Lower lobe of right lung (tissue), 2 donors: ENCODE results near the gene NINJ2. TPM values are rescaled to one million over a fixed set of nuclear protein-coding genes. Genes with fewer than 3 reads are reported as not detected.

Experiments used
- ATAC-seq, 2 donors: fragments of 200-7000 bp; cut with Tn5 transposase; one replicate each; pipeline ENCODE4 v1.9.1; 2020 to 2022; ENCODE audit warnings: mild to moderate bottlenecking in 2 of 2, moderate library complexity in 2 of 2
- DNase-seq: peaks from one replicate; pipeline ENCODE4 v3.0.0-alpha.2; 2020
- H3K27ac ChIP-seq: fragments of 200-600 bp; one replicate; pipeline ENCODE4 v1.8.0; 2022
- H3K27me3 ChIP-seq: fragments of 200-600 bp; one replicate; pipeline ENCODE4 v1.8.0; 2022; ENCODE audit warnings: low read depth
- H3K36me3 ChIP-seq: fragments of 200-600 bp; one replicate; pipeline ENCODE4 v1.8.0; 2022; ENCODE audit warnings: mild to moderate bottlenecking
- H3K4me1 ChIP-seq: fragments of 200-600 bp; one replicate; pipeline ENCODE4 v1.8.0; 2022
- H3K4me3 ChIP-seq: fragments of 200-600 bp; one replicate; pipeline ENCODE4 v1.8.0; 2022; ENCODE audit warnings: mild to moderate bottlenecking
- H3K9me3 ChIP-seq: fragments of 200-600 bp; one replicate; pipeline ENCODE4 v1.8.0; 2022
- CTCF ChIP-seq: fragments of 200-600 bp; IDR thresholded peaks from one replicate; pipeline ENCODE4 v1.8.0; 2022; ENCODE audit warnings: antibody characterized with exemption, mild to moderate bottlenecking
- intact Hi-C: fragments of 100-400 bp; cut with DNase I; formaldehyde crosslinking; loops from one replicate; pipeline ENCODE4 v1.11.0; 2022
- total RNA-seq: library from RNA; stranded (reverse); fragmentation: NEBNext Ultra II Directional; extraction: Animal tissue kit (Norgen Biotek cat#: 25700); gene quantifications from one replicate; pipeline ENCODE4 v1.2.1, GENCODE V29; 2021
- donor health status: DM: no; HTN: yes; CAD: no; lungs with severe emphysema.

The NINJ2 gene
- total RNA-seq, 1 donor from 2014 or later, result 18.1 TPM

DNA sequence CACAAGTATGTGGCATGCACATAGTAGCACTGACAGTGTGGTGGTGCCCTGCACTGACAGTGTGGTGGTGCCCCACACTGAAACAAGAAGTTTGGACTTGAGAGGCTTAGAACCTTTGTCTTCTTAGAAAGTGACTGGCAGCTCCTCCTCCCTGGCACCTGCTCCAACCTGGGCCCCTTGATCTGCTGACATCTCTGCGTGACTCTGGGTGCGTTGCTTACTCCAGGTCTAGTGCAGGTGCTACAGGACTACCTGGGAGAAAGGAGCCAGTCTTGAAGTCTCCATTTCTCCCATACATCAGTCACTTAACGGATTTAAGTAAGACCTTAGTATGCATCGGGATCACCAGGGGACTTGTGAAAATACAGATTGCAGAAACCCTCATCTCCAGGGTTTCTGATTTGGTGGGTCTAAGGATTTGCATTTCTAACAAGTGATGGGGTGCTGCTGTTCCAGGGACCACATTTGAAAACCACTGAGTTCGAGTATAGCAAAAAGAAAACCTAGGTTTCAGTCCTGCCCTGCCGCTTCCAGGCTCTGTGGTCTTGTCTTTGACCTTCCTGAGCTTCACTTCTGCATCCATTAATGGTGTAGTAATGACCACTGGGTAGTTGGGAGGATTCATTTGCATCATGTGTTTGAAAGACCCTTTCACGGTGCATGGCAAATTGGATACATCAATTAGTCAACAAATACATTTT is 15.7 kb downstream of the NINJ2 start:
- H3K27me3 ChIP-seq, result no peaks in the 10 kb centered on the region
- intact Hi-C loops, result loop anchor here (10.0 kb wide), 1 partner anchor 97 kb away; no protein-coding TSS in a partner anchor
- H3K27ac ChIP-seq, result peak overlapping the region; percentile 99
- ATAC-seq (no peak), DNase-seq (no peak)
- no peaks in the 10 kb centered on the region for H3K36me3 ChIP-seq
- H3K4me1 ChIP-seq, result peaks cover 44% of the 10 kb centered on the region
- no peaks in the 10 kb centered on the region for H3K9me3 ChIP-seq
- H3K4me3 ChIP-seq, result no peak overlapping the region
- no peak for TF ChIP-seq CTCF

- Histone ChIP-seq H3K9me3 (no peaks in the 10 kb centered on the region), H3K27me3 (no peaks in the 10 kb centered on the region), H3K27ac (peak overlapping the region; percentile 99), H3K4me3 (peak overlapping the region; percentile 17), H3K4me1 (peaks cover 51% of the 10 kb centered on the region), H3K36me3 (no peaks in the 10 kb centered on the region)
- DNase-seq (no peak), ATAC-seq (peak; percentile 3 to 28)
- TF ChIP-seq CTCF, result no peak
- intact Hi-C loops, result loop anchor here (10.0 kb wide), 1 partner anchor 98 kb away; no protein-coding TSS in a partner anchor
Measured at GRCh38 chr12:646442-647384, 16.5 kb downstream of the NINJ2 start.

GRCh38 chr12:645563-646071 is 17.6 kb downstream of the NINJ2 start:
- no peaks in the 10 kb centered on the region for H3K36me3 ChIP-seq
- peaks cover 52% of the 10 kb centered on the region for H3K4me1 ChIP-seq
- peak overlapping the region; percentile 69 for H3K4me3 ChIP-seq
- peak overlapping the region; percentile 99 for H3K27ac ChIP-seq
- no peak for ATAC-seq
- H3K27me3 ChIP-seq, result no peaks in the 10 kb centered on the region
- intact Hi-C loops, result loop anchor here (10.0 kb wide), 1 partner anchor 99 kb away; no protein-coding TSS in a partner anchor
- no peak for DNase-seq
- no peaks in the 10 kb centered on the region for H3K9me3 ChIP-seq
- TF ChIP-seq CTCF, result no peak

DNA sequence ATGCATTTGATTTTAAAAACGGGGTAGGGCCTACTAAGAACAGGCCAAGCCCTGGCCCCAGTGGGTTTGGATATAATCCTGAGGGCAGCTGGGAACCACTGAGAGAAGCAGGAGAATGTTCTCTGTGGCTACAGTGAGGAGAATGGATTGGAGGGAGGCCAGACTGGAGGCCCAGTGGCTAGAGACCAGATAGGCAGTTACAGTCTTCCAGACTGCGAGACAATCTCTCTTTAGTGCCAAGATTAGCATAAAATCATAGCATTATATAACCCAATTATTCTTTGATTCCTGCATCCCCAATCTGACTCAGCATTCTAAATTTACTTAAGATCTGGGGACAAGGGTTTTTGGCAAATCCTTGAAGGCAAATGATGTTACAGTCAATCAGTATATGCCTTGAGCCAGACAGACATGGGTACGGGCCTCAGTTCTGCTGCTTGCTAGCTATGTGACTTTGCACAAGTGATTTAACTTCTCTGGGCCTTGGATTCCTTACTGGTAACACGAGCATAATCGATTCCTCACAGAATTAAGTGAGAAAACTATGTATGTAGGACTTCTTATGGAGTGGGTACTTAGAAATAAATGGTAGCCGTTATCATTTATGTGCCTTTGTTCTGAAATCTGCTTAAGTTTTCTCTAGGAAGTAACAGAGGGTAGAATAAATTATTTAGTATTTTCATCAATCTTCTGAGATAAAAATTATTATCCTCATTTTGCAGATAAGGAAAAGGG is 18.3 kb downstream of the NINJ2 start:
- no peaks in the 10 kb centered on the region for H3K27me3 ChIP-seq
- H3K36me3 ChIP-seq, result no peaks in the 10 kb centered on the region
- ATAC-seq (no peak), DNase-seq (no peak)
- intact Hi-C loops, result loop anchor here (10.0 kb wide), 1 partner anchor 100 kb away; no protein-coding TSS in a partner anchor
- H3K27ac ChIP-seq, result peak overlapping the region; percentile 99
- no peaks in the 10 kb centered on the region for H3K9me3 ChIP-seq
- peak overlapping the region; percentile 69 for H3K4me3 ChIP-seq
- TF ChIP-seq CTCF, result no peak
- H3K4me1 ChIP-seq, result peaks cover 58% of the 10 kb centered on the region

DNA sequence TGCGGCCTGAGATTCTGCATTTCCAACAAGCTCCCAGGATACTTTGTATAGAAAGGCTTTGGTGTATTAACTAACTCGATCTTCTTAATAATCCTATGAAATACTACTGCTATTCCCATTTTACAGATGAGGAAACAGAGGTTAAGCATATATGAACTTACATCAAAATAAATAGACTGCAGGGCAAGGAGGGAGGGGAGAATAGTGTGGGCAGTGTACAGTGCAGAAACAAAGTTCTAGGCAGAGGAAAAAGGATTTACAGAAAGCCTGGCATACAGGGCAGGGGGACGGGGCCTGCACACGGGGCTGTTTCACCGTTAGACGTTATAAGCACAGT is 19.0 kb downstream of the NINJ2 start:
- intact Hi-C loops, result loop anchor here (10.0 kb wide), 1 partner anchor 101 kb away; no protein-coding TSS in a partner anchor
- H3K4me1 ChIP-seq, result peaks cover 65% of the 10 kb centered on the region
- H3K27ac ChIP-seq, result peak overlapping the region; percentile 99
- H3K36me3 ChIP-seq, result no peaks in the 10 kb centered on the region
- TF ChIP-seq CTCF, result no peak
- no peaks in the 10 kb centered on the region for H3K27me3 ChIP-seq
- peak overlapping the region; percentile 69 for H3K4me3 ChIP-seq
- DNase-seq (no peak), ATAC-seq (no peak)
- no peaks in the 10 kb centered on the region for H3K9me3 ChIP-seq
